Measurements from ENCODE around the gene IMP3.

The IMP3 gene

GRCh38 chr15:75672646-75673425 is 32.8 kb upstream of the IMP3 start:
- no peak for DNase-seq

GRCh38 chr15:75671730-75672602 is 31.9 kb upstream of the IMP3 start:
- no peak for DNase-seq

GRCh38 chr15:75669879-75670212 is 29.8 kb upstream of the IMP3 start:
- DNase-seq = no peak

- no peak for DNase-seq
Measured at GRCh38 chr15:75669191-75669878, 29.3 kb upstream of the IMP3 start.

- no peak for DNase-seq
Measured at GRCh38 chr15:75666823-75667501, 26.9 kb upstream of the IMP3 start.

- no peak for DNase-seq
Measured at GRCh38 chr15:75663931-75664421, 24.0 kb upstream of the IMP3 start.

GRCh38 chr15:75662823-75663519 is 22.9 kb upstream of the IMP3 start:
- no peak for DNase-seq

- no peak for DNase-seq
Measured at GRCh38 chr15:75661756-75662140, 21.7 kb upstream of the IMP3 start.

GRCh38 chr15:75661100-75661755 is 21.2 kb upstream of the IMP3 start:
- DNase-seq = no peak

GRCh38 chr15:75659928-75660645 is 20.1 kb upstream of the IMP3 start:
- DNase-seq = no peak

GRCh38 chr15:75659141-75659771 is 19.2 kb upstream of the IMP3 start:
- no peak for DNase-seq

GRCh38 chr15:75656813-75657212 is 16.8 kb upstream of the IMP3 start:
- no peak for DNase-seq

GRCh38 chr15:75656331-75656730 is 16.3 kb upstream of the IMP3 start:
- DNase-seq = no peak

- no peak for DNase-seq
Measured at GRCh38 chr15:75655931-75656330, 15.9 kb upstream of the IMP3 start.

- no peak for DNase-seq
Measured at GRCh38 chr15:75654201-75654907, 14.3 kb upstream of the IMP3 start.

GRCh38 chr15:75653347-75653913 is 13.4 kb upstream of the IMP3 start:
- no peak for DNase-seq

- no peak for DNase-seq
Measured at GRCh38 chr15:75651810-75652543, 12.0 kb upstream of the IMP3 start.

- no peak for DNase-seq
Measured at GRCh38 chr15:75650908-75651809, 11.1 kb upstream of the IMP3 start.

All from DMS79 (cell line).